Neuron (in vitro differentiated cells): ENCODE measurements around the gene MEF2C.

ENCODE experiments used
- H2AFZ ChIP-seq: one replicate; pipeline ENCODE4 v1.6.1; 2013; ENCODE audit warnings: low read depth, mild to moderate bottlenecking, inconsistent platforms, low read length, moderate library complexity
- H3K27me3 ChIP-seq: one replicate; pipeline ENCODE4 v1.6.1; 2013; ENCODE audit warnings: low read length; ENCODE audit not compliant: insufficient read depth
- H3K36me3 ChIP-seq: one replicate; pipeline ENCODE4 v1.6.1; 2013; ENCODE audit warnings: low read length; ENCODE audit not compliant: insufficient read depth
- H3K4me1 ChIP-seq: one replicate; pipeline ENCODE4 v1.6.1; 2013; ENCODE audit warnings: low read length; ENCODE audit not compliant: insufficient read depth
- H3K4me3 ChIP-seq: 2 replicates; pipeline ENCODE4 v1.5.1; 2013; ENCODE audit warnings: mild to moderate bottlenecking, low read length, moderate library complexity
- H3K9me3 ChIP-seq: one replicate; pipeline ENCODE4 v1.6.1; 2013; ENCODE audit warnings: low read length

The MEF2C gene

DNA sequence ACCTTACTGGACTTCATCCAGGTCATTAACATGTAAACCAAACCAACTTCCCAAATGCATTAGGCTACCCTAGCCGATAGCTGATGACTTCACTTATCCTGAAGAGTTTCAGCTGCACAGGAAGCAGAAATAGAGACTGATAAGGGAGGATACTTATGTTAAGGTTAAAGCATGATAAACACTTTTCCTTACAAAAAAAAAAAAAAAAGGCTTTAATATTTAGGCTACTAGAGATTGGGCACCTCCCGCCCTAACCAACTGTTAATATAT lies 1.6 kb upstream of the MEF2C start:
- peak overlapping the region; percentile 59 for H3K4me3 ChIP-seq
- peaks cover 17% of the 10 kb centered on the region for H3K4me1 ChIP-seq
- H3K27me3 ChIP-seq = no peaks in the 10 kb centered on the region
- H2AFZ ChIP-seq = peak overlapping the region; percentile 62
- H3K36me3 ChIP-seq = no peaks in the 10 kb centered on the region
- no peaks in the 10 kb centered on the region for H3K9me3 ChIP-seq

GRCh38 chr5:88883836-88884607 lies 1.0 kb upstream of the MEF2C start:
- peaks cover 17% of the 10 kb centered on the region for H3K4me1 ChIP-seq
- no peaks in the 10 kb centered on the region for H3K9me3 ChIP-seq
- peak overlapping the region; percentile 59 for H3K4me3 ChIP-seq
- no peaks in the 10 kb centered on the region for H3K27me3 ChIP-seq
- peak overlapping the region; percentile 62 for H2AFZ ChIP-seq
- no peaks in the 10 kb centered on the region for H3K36me3 ChIP-seq

DNA sequence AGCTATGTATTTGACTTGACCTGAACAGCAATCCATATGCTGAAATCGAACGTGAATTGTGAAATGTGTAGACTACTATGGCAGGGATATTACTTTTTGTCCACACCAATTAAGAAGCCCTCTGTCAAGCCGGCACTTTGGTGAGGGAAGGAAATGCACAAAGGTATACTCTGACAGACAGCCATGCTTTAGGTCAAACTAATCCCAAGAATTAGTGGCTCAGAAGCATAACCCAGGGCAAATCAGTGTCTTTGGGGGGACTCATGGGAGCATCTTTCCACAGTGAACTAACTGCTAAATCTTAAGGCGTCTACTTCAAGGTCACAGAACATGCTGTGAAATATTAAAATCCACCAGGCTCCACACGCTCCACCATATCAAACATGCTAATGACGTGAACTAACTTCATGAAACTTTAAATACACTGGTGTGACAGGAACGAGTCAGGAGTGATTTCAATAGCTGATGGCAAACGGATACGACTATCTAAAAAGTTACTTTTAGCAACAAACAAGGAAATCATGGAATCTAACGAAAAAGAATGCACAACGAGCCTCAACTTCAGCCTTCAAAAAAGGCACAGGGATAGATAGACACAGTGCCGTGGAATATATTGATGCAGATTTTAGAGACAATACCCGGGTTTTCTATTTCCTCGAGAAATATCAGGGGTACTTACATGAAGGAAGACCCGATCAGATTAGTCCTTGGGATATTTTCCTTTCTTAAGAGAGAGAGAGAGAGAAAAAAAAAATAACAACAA lies 527 bp downstream of the MEF2C start:
- Histone ChIP-seq H3K4me3 (peak overlapping the region; percentile 59), H3K9me3 (no peaks in the 10 kb centered on the region), H3K36me3 (no peaks in the 10 kb centered on the region), H3K27me3 (no peaks in the 10 kb centered on the region), H3K4me1 (peaks cover 17% of the 10 kb centered on the region), H2AFZ (peak overlapping the region; percentile 88)

DNA sequence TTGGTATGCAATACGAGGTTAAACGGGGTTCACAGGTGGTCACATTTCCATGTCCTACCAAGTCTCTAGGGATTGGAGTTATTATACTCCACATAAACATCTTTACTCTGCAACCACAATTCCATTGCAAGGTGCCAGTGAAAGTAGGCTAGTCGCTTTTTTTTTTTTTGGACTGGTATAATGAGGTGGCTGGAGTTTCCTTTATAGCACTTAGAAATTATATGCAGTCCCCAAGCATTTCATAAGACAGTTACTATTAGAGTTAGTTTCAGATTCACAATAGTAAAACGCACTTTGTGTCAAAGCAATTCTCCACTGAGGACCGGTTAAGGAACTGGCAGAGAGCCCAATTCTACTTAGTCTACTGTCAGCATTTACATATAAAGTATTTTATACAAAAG lies 1.4 kb downstream of the MEF2C start:
- H2AFZ ChIP-seq = no peak overlapping the region
- no peaks in the 10 kb centered on the region for H3K36me3 ChIP-seq
- H3K4me1 ChIP-seq = peaks cover 17% of the 10 kb centered on the region
- peak overlapping the region; percentile 59 for H3K4me3 ChIP-seq
- H3K9me3 ChIP-seq = no peaks in the 10 kb centered on the region
- no peaks in the 10 kb centered on the region for H3K27me3 ChIP-seq

DNA sequence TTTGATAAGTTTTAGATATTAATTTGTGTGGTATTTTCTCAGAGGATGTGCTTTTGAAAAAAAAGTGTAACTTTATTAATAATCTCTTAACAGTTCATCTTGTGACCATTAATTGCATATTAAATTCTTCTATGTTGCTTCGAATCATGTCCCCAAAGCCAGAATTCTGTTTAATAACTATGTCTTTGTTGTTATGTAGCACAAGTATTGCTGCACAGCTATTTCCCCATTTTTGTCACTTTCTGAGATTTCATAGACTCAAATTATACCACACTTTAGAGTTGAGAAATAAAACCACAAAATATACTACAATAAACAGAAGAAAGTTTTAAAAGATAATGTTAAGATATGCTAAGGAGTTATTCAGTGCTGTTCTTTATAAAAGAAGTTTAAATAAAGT lies 2.8 kb downstream of the MEF2C start:
- Histone ChIP-seq H3K27me3 (no peaks in the 10 kb centered on the region), H3K4me3 (no peak overlapping the region), H3K36me3 (no peaks in the 10 kb centered on the region), H2AFZ (no peak overlapping the region), H3K4me1 (peaks cover 24% of the 10 kb centered on the region), H3K9me3 (no peaks in the 10 kb centered on the region)

DNA sequence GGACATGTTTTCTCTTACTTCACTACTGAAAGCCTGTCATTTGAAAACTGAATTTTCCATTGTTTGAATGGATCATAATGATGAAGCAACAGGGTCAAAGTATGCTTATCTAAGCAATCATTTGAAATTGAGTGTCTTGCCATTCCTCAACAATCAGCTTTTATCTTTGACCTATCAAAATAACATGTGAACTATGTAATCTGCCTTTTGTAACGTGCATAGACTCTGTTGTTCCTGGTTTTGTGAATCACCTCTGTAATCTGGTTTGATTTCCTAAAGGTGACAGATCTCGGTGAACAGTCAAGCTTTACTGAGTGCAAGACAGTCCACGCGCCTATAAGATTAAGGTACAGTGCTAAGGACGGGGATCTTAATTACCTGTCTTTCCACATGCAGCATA lies 3.3 kb downstream of the MEF2C start:
- Histone ChIP-seq H3K4me1 (peaks cover 26% of the 10 kb centered on the region), H2AFZ (no peak overlapping the region), H3K4me3 (no peak overlapping the region), H3K27me3 (no peaks in the 10 kb centered on the region), H3K36me3 (no peaks in the 10 kb centered on the region), H3K9me3 (no peaks in the 10 kb centered on the region)

DNA sequence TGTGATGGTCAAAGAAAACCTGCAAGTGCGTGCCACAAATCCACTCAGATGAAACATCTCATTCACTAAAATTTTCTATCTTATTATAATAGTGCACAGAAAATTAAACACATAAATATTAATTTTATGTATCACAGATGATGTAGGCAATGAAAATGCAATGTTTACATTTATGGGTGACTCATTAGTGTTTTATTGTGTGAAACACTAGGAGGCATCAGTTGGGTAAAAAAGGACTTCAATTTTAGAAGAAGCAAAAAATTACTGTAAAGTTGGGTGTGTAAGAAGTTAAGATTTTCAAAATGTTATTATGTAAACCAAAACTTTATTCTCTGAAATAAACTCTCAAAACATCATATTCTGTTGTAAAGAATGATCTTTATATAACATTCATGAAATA lies 4.0 kb downstream of the MEF2C start:
- Histone ChIP-seq H3K4me1 (peaks cover 23% of the 10 kb centered on the region), H3K4me3 (no peak overlapping the region), H3K36me3 (no peaks in the 10 kb centered on the region), H3K27me3 (no peaks in the 10 kb centered on the region), H2AFZ (no peak overlapping the region), H3K9me3 (no peaks in the 10 kb centered on the region)

DNA sequence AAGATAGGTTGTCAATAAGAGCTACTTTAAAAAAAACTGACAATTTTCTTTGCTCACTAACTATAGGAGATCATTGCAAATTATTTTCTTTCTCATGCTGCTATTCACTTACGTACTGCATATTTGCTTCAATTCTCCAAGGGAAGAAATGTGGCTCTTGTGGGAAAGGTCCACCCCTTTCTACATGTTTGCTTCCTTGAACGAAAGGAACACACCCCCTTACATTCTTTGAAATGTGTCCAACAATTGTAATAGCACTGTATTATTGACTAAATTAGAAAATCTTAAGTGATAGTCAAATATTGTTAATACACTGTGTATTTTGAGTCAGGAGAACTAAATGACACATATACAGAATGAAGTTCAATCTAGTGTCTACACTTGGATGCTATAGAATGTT lies 5.2 kb downstream of the MEF2C start:
- Histone ChIP-seq H2AFZ (no peak overlapping the region), H3K4me1 (peaks cover 23% of the 10 kb centered on the region), H3K27me3 (no peaks in the 10 kb centered on the region), H3K4me3 (no peak overlapping the region), H3K36me3 (no peaks in the 10 kb centered on the region), H3K9me3 (no peaks in the 10 kb centered on the region)

- Histone ChIP-seq H3K4me1 (peaks cover 15% of the 10 kb centered on the region), H3K9me3 (no peaks in the 10 kb centered on the region), H3K27me3 (no peaks in the 10 kb centered on the region), H3K36me3 (no peaks in the 10 kb centered on the region), H3K4me3 (no peak overlapping the region), H2AFZ (no peak overlapping the region)
These were observed 6.3 kb downstream of the MEF2C start for GRCh38 chr5:88876714-88877113.

- Histone ChIP-seq H3K36me3 (no peaks in the 10 kb centered on the region), H2AFZ (no peak overlapping the region), H3K4me3 (no peak overlapping the region), H3K4me1 (peaks cover 10% of the 10 kb centered on the region), H3K27me3 (no peaks in the 10 kb centered on the region), H3K9me3 (no peaks in the 10 kb centered on the region)
These were observed 7.4 kb downstream of the MEF2C start for GRCh38 chr5:88875341-88876234.

GRCh38 chr5:88873447-88873846 lies 9.5 kb downstream of the MEF2C start:
- Histone ChIP-seq H2AFZ (no peak overlapping the region), H3K4me3 (no peak overlapping the region), H3K36me3 (no peaks in the 10 kb centered on the region), H3K4me1 (peaks cover 13% of the 10 kb centered on the region), H3K27me3 (no peaks in the 10 kb centered on the region), H3K9me3 (no peaks in the 10 kb centered on the region)

DNA sequence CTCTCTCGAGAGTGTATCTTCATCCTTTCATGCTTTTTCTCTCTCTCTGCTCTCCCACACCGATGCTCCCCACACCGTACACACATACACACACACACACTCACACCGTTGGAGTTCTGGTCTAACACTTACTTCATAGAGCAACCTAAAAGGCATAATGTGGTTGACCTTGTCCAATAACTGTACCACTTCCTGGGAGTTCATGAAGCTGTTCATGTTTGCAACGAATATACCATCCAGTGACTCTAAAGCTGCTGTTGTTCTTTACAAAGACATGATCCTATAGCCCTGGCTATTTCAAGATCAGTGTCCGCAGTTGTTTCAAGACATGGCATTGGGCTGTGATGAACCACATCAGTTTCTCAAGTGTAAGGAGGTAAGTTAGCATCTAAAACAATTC lies 10.0 kb downstream of the MEF2C start:
- H2AFZ ChIP-seq = no peak overlapping the region
- no peak overlapping the region for H3K4me3 ChIP-seq
- no peaks in the 10 kb centered on the region for H3K27me3 ChIP-seq
- peaks cover 13% of the 10 kb centered on the region for H3K4me1 ChIP-seq
- no peaks in the 10 kb centered on the region for H3K36me3 ChIP-seq
- no peaks in the 10 kb centered on the region for H3K9me3 ChIP-seq

- Histone ChIP-seq H3K36me3 (no peaks in the 10 kb centered on the region), H2AFZ (no peak overlapping the region), H3K27me3 (no peaks in the 10 kb centered on the region), H3K9me3 (no peaks in the 10 kb centered on the region), H3K4me3 (no peak overlapping the region), H3K4me1 (peaks cover 7% of the 10 kb centered on the region)
These were observed 12.7 kb downstream of the MEF2C start for GRCh38 chr5:88870285-88870684.
